ENCODE measurements around the gene PSAP.

Gene PSAP

GRCh38 chr10:71788954-71789353 lies 62.1 kb downstream of the PSAP start:
- DNase-seq (ENCODE audit: extremely low spot score): no peak
- ChIA-PET CTCF (no interaction called here), POLR2A (no interaction called here)
- TF ChIP-seq SP1 (IDR thresholded peaks at IDR 0.05): no peak
- TF ChIP-seq BHLHE40 (IDR thresholded peaks at IDR 0.05; ENCODE audit: borderline replicate concordance): no peak
- no peak for TF ChIP-seq HDGF (IDR thresholded peaks at IDR 0.05; ENCODE audit: borderline replicate concordance)
- no peak for TF ChIP-seq ARNT (IDR thresholded peaks at IDR 0.05)
- no peak for TF ChIP-seq FOXM1 (IDR thresholded peaks at IDR 0.05; ENCODE audit: borderline replicate concordance)
- TF ChIP-seq NFRKB (IDR thresholded peaks at IDR 0.05): no peak
- TF ChIP-seq ELF4 (IDR thresholded peaks at IDR 0.05): no peak
- TF ChIP-seq SUZ12 (IDR thresholded peaks at IDR 0.05): no peak
- TF ChIP-seq TARDBP (IDR thresholded peaks at IDR 0.05): no peak
- no peak for TF ChIP-seq FOXA1 (IDR thresholded peaks at IDR 0.05)
- no peak for TF ChIP-seq L3MBTL2 (conservative IDR thresholded peaks at IDR 0.05)
- TF ChIP-seq LEF1 (IDR thresholded peaks at IDR 0.05; ENCODE audit: borderline replicate concordance): no peak
- TF ChIP-seq PKNOX1 (IDR thresholded peaks at IDR 0.05): no peak
- no peak for TF ChIP-seq FOXK2 (IDR thresholded peaks at IDR 0.05)

- no peak for TF ChIP-seq PKNOX1 (IDR thresholded peaks at IDR 0.05)
- no peak for TF ChIP-seq FOXM1 (IDR thresholded peaks at IDR 0.05; ENCODE audit: borderline replicate concordance)
- no peak for TF ChIP-seq CTBP1 (IDR thresholded peaks at IDR 0.05; ENCODE audit: borderline replicate concordance)
- TF ChIP-seq FOXA1 (IDR thresholded peaks at IDR 0.05): no peak
- no peak for TF ChIP-seq LEF1 (IDR thresholded peaks at IDR 0.05; ENCODE audit: borderline replicate concordance)
- TF ChIP-seq FOXK2 (IDR thresholded peaks at IDR 0.05): no peak
- no peak for TF ChIP-seq NFRKB (IDR thresholded peaks at IDR 0.05)
- TF ChIP-seq SUZ12 (IDR thresholded peaks at IDR 0.05): no peak
- TF ChIP-seq ZNF384 (IDR thresholded peaks at IDR 0.05): no peak
- no peak for TF ChIP-seq ELF4 (IDR thresholded peaks at IDR 0.05)
- no peak for TF ChIP-seq ARNT (IDR thresholded peaks at IDR 0.05)
- no peak for TF ChIP-seq SP1 (IDR thresholded peaks at IDR 0.05)
- TF ChIP-seq HDGF (IDR thresholded peaks at IDR 0.05; ENCODE audit: borderline replicate concordance): no peak
- no peak for TF ChIP-seq TARDBP (IDR thresholded peaks at IDR 0.05)
- no peak for TF ChIP-seq L3MBTL2 (conservative IDR thresholded peaks at IDR 0.05)
- no peak for TF ChIP-seq BHLHE40 (IDR thresholded peaks at IDR 0.05; ENCODE audit: borderline replicate concordance)
- POLR2A ChIA-PET: interaction anchor here (1.2 kb wide), 1 partner anchor 12 kb away, joined by 3 read pairs; the partner anchor contains the start of gene VSIR
- CTCF ChIA-PET: no interaction called here
- no peak for DNase-seq (ENCODE audit: extremely low spot score)
Observed at GRCh38 chr10:71784679-71785272, 66.3 kb downstream of the PSAP start.

GRCh38 chr10:71783917-71784678 lies 67.0 kb downstream of the PSAP start:
- no peak for DNase-seq (ENCODE audit: extremely low spot score)
- ChIA-PET CTCF (no interaction called here), POLR2A (no interaction called here)

GRCh38 chr10:71782917-71783490 lies 68.0 kb downstream of the PSAP start:
- no peak for TF ChIP-seq CTBP1 (IDR thresholded peaks at IDR 0.05; ENCODE audit: borderline replicate concordance)
- TF ChIP-seq HDGF (IDR thresholded peaks at IDR 0.05; ENCODE audit: borderline replicate concordance): no peak
- TF ChIP-seq PKNOX1 (IDR thresholded peaks at IDR 0.05): no peak
- no peak for TF ChIP-seq FOXM1 (IDR thresholded peaks at IDR 0.05; ENCODE audit: borderline replicate concordance)
- TF ChIP-seq ARNT (IDR thresholded peaks at IDR 0.05): no peak
- no peak for TF ChIP-seq L3MBTL2 (conservative IDR thresholded peaks at IDR 0.05)
- no peak for TF ChIP-seq SUZ12 (IDR thresholded peaks at IDR 0.05)
- TF ChIP-seq ELF4 (IDR thresholded peaks at IDR 0.05): no peak
- no peak for TF ChIP-seq ZNF384 (IDR thresholded peaks at IDR 0.05)
- TF ChIP-seq FOXA1 (IDR thresholded peaks at IDR 0.05): no peak
- TF ChIP-seq BHLHE40 (IDR thresholded peaks at IDR 0.05; ENCODE audit: borderline replicate concordance): no peak
- no peak for TF ChIP-seq NFRKB (IDR thresholded peaks at IDR 0.05)
- POLR2A ChIA-PET: no interaction called here
- no peak for DNase-seq (ENCODE audit: extremely low spot score)
- CTCF ChIA-PET: interaction anchor here (2.0 kb wide), 1 partner anchor 10 kb away, joined by 4 read pairs; the partner anchor contains the start of gene VSIR

More at GRCh38 chr10:71783917-71784678, 67.0 kb downstream of the PSAP start:
- TF ChIP-seq HDGF (IDR thresholded peaks at IDR 0.05; ENCODE audit: borderline replicate concordance): no peak
- TF ChIP-seq LEF1 (IDR thresholded peaks at IDR 0.05; ENCODE audit: borderline replicate concordance): no peak
- no peak for TF ChIP-seq ARNT (IDR thresholded peaks at IDR 0.05)
- TF ChIP-seq ZNF384 (IDR thresholded peaks at IDR 0.05): no peak
- no peak for TF ChIP-seq CTBP1 (IDR thresholded peaks at IDR 0.05; ENCODE audit: borderline replicate concordance)
- TF ChIP-seq BHLHE40 (IDR thresholded peaks at IDR 0.05; ENCODE audit: borderline replicate concordance): no peak
- TF ChIP-seq FOXK2 (IDR thresholded peaks at IDR 0.05): no peak
- no peak for TF ChIP-seq TARDBP (IDR thresholded peaks at IDR 0.05)
- no peak for TF ChIP-seq FOXM1 (IDR thresholded peaks at IDR 0.05; ENCODE audit: borderline replicate concordance)

- ChIA-PET POLR2A (no interaction called here), CTCF (interaction anchor here (2.0 kb wide), 1 partner anchor 10 kb away, joined by 4 read pairs; the partner anchor contains the start of gene VSIR)
- TF ChIP-seq HDGF (IDR thresholded peaks at IDR 0.05; ENCODE audit: borderline replicate concordance): no peak
- no peak for TF ChIP-seq FOXK2 (IDR thresholded peaks at IDR 0.05)
- TF ChIP-seq TARDBP (IDR thresholded peaks at IDR 0.05): no peak
- no peak for TF ChIP-seq ELF4 (IDR thresholded peaks at IDR 0.05)
- TF ChIP-seq BHLHE40 (IDR thresholded peaks at IDR 0.05; ENCODE audit: borderline replicate concordance): no peak
- no peak for TF ChIP-seq PKNOX1 (IDR thresholded peaks at IDR 0.05)
- no peak for TF ChIP-seq SP1 (IDR thresholded peaks at IDR 0.05)
- TF ChIP-seq L3MBTL2 (conservative IDR thresholded peaks at IDR 0.05): no peak
- no peak for TF ChIP-seq NFRKB (IDR thresholded peaks at IDR 0.05)
- TF ChIP-seq LEF1 (IDR thresholded peaks at IDR 0.05; ENCODE audit: borderline replicate concordance): no peak
- TF ChIP-seq FOXM1 (IDR thresholded peaks at IDR 0.05; ENCODE audit: borderline replicate concordance): no peak
- no peak for TF ChIP-seq ARNT (IDR thresholded peaks at IDR 0.05)
- DNase-seq (ENCODE audit: extremely low spot score): no peak
Observed at GRCh38 chr10:71782221-71782916, 68.7 kb downstream of the PSAP start.
